ENCODE results near the gene ZNF248. TPM values are rescaled to one million over a fixed set of nuclear protein-coding genes. Genes with fewer than 3 reads are reported as not detected.

ZNF248 gene
- total and polyA plus RNA-seq, 4 donors, result 28.9 to 40.1 (median 30.6) TPM

GRCh38 chr10:37831495-37832333 lies 25.7 kb downstream of the ZNF248 start:
- no peaks in the 10 kb centered on the region for H3K4me1 ChIP-seq (ENCODE audit: control insufficient read depth, insufficient read depth, low read length)
- H3K9me3 ChIP-seq (ENCODE audit: control insufficient read depth, insufficient read depth, low read length), result peaks cover 3% of the 10 kb centered on the region
- H3K36me3 ChIP-seq (ENCODE audit: control insufficient read depth, insufficient read depth, low read length), result peaks cover 20% of the 10 kb centered on the region
- no peak overlapping the region for H3K4me3 ChIP-seq (ENCODE audit: low read depth, low read length)
- DNase-seq (ENCODE audit: low read depth in 4 of 6, low spot score in 6 of 6), result no peak
- H3K27ac ChIP-seq (ENCODE audit: low read depth, low read length), result no peak overlapping the region
- H3K27me3 ChIP-seq (ENCODE audit: control insufficient read depth, insufficient read depth, low read length), result no peaks in the 10 kb centered on the region
- WGBS (ENCODE audit: insufficient coverage), result no CpG with 5 or more reads among the region's 4 CpGs

- no peaks in the 10 kb centered on the region for H3K9me3 ChIP-seq (ENCODE audit: control insufficient read depth, insufficient read depth, low read length)
- no peaks in the 10 kb centered on the region for H3K27me3 ChIP-seq (ENCODE audit: control insufficient read depth, insufficient read depth, low read length)
- H3K36me3 ChIP-seq (ENCODE audit: control insufficient read depth, insufficient read depth, low read length), result peaks cover 8% of the 10 kb centered on the region
- DNase-seq (ENCODE audit: low read depth in 4 of 6, low spot score in 6 of 6), result no peak
- H3K4me3 ChIP-seq (ENCODE audit: low read depth, low read length), result no peak overlapping the region
- WGBS (ENCODE audit: insufficient coverage), result 100% methylated on average over 1 of the region's 1 CpG
- no peaks in the 10 kb centered on the region for H3K4me1 ChIP-seq (ENCODE audit: control insufficient read depth, insufficient read depth, low read length)
- H3K27ac ChIP-seq (ENCODE audit: low read depth, low read length), result no peak overlapping the region
Measured at GRCh38 chr10:37826806-37827205, 30.6 kb downstream of the ZNF248 start.

- peaks cover 7% of the 10 kb centered on the region for H3K9me3 ChIP-seq (ENCODE audit: control insufficient read depth, insufficient read depth, low read length)
- H3K27me3 ChIP-seq (ENCODE audit: control insufficient read depth, insufficient read depth, low read length), result no peaks in the 10 kb centered on the region
- 100% methylated on average over 2 of the region's 3 CpGs for WGBS (ENCODE audit: insufficient coverage)
- no peaks in the 10 kb centered on the region for H3K4me1 ChIP-seq (ENCODE audit: control insufficient read depth, insufficient read depth, low read length)
- H3K4me3 ChIP-seq (ENCODE audit: low read depth, low read length), result no peak overlapping the region
- H3K27ac ChIP-seq (ENCODE audit: low read depth, low read length), result no peak overlapping the region
- no peak for DNase-seq (ENCODE audit: low read depth in 4 of 6, low spot score in 6 of 6)
- no peaks in the 10 kb centered on the region for H3K36me3 ChIP-seq (ENCODE audit: control insufficient read depth, insufficient read depth, low read length)
Measured at GRCh38 chr10:37821237-37821636, 36.2 kb downstream of the ZNF248 start.

- Histone ChIP-seq H3K27me3 (ENCODE audit: control insufficient read depth, insufficient read depth, low read length) (no peaks in the 10 kb centered on the region), H3K9me3 (ENCODE audit: control insufficient read depth, insufficient read depth, low read length) (peaks cover 7% of the 10 kb centered on the region), H3K4me3 (ENCODE audit: low read depth, low read length) (no peak overlapping the region), H3K4me1 (ENCODE audit: control insufficient read depth, insufficient read depth, low read length) (no peaks in the 10 kb centered on the region), H3K36me3 (ENCODE audit: control insufficient read depth, insufficient read depth, low read length) (no peaks in the 10 kb centered on the region), H3K27ac (ENCODE audit: low read depth, low read length) (no peak overlapping the region)
- 96% methylated on average over 6 of the region's 6 CpGs for WGBS (ENCODE audit: insufficient coverage)
- no peak for DNase-seq (ENCODE audit: low read depth in 4 of 6, low spot score in 6 of 6)
Measured at GRCh38 chr10:37819797-37820196, 37.6 kb downstream of the ZNF248 start.

- 78% methylated on average over 3 of the region's 6 CpGs for WGBS (ENCODE audit: insufficient coverage)
- no peak for DNase-seq (ENCODE audit: low read depth in 4 of 6, low spot score in 6 of 6)
- Histone ChIP-seq H3K36me3 (ENCODE audit: control insufficient read depth, insufficient read depth, low read length) (no peaks in the 10 kb centered on the region), H3K4me1 (ENCODE audit: control insufficient read depth, insufficient read depth, low read length) (no peaks in the 10 kb centered on the region), H3K27ac (ENCODE audit: low read depth, low read length) (no peak overlapping the region), H3K4me3 (ENCODE audit: low read depth, low read length) (no peak overlapping the region), H3K9me3 (ENCODE audit: control insufficient read depth, insufficient read depth, low read length) (peaks cover 6% of the 10 kb centered on the region), H3K27me3 (ENCODE audit: control insufficient read depth, insufficient read depth, low read length) (no peaks in the 10 kb centered on the region)
Measured at GRCh38 chr10:37816290-37816689, 41.1 kb downstream of the ZNF248 start.

- Histone ChIP-seq H3K4me1 (ENCODE audit: control insufficient read depth, insufficient read depth, low read length) (no peaks in the 10 kb centered on the region), H3K27me3 (ENCODE audit: control insufficient read depth, insufficient read depth, low read length) (no peaks in the 10 kb centered on the region), H3K27ac (ENCODE audit: low read depth, low read length) (no peak overlapping the region), H3K4me3 (ENCODE audit: low read depth, low read length) (no peak overlapping the region), H3K9me3 (ENCODE audit: control insufficient read depth, insufficient read depth, low read length) (peaks cover 6% of the 10 kb centered on the region), H3K36me3 (ENCODE audit: control insufficient read depth, insufficient read depth, low read length) (no peaks in the 10 kb centered on the region)
- DNase-seq (ENCODE audit: low read depth in 4 of 6, low spot score in 6 of 6), result no peak
- WGBS (ENCODE audit: insufficient coverage), result 100% methylated on average over 1 of the region's 3 CpGs
Measured at GRCh38 chr10:37813763-37814162, 43.6 kb downstream of the ZNF248 start.

- Histone ChIP-seq H3K4me3 (ENCODE audit: low read depth, low read length) (no peak overlapping the region), H3K27ac (ENCODE audit: low read depth, low read length) (no peak overlapping the region), H3K4me1 (ENCODE audit: control insufficient read depth, insufficient read depth, low read length) (no peaks in the 10 kb centered on the region), H3K9me3 (ENCODE audit: control insufficient read depth, insufficient read depth, low read length) (peaks cover 5% of the 10 kb centered on the region), H3K36me3 (ENCODE audit: control insufficient read depth, insufficient read depth, low read length) (no peaks in the 10 kb centered on the region), H3K27me3 (ENCODE audit: control insufficient read depth, insufficient read depth, low read length) (no peaks in the 10 kb centered on the region)
- no CpG with 5 or more reads among the region's 1 CpG for WGBS (ENCODE audit: insufficient coverage)
- no peak for DNase-seq (ENCODE audit: low read depth in 4 of 6, low spot score in 6 of 6)
Measured at GRCh38 chr10:37812290-37812689, 45.1 kb downstream of the ZNF248 start.

GRCh38 chr10:37803269-37803668 lies 54.1 kb downstream of the ZNF248 start:
- Histone ChIP-seq H3K4me1 (ENCODE audit: control insufficient read depth, insufficient read depth, low read length) (no peaks in the 10 kb centered on the region), H3K4me3 (ENCODE audit: low read depth, low read length) (no peak overlapping the region), H3K27me3 (ENCODE audit: control insufficient read depth, insufficient read depth, low read length) (no peaks in the 10 kb centered on the region), H3K9me3 (ENCODE audit: control insufficient read depth, insufficient read depth, low read length) (peaks cover 2% of the 10 kb centered on the region), H3K36me3 (ENCODE audit: control insufficient read depth, insufficient read depth, low read length) (no peaks in the 10 kb centered on the region), H3K27ac (ENCODE audit: low read depth, low read length) (no peak overlapping the region)
- WGBS (ENCODE audit: insufficient coverage), result 65% methylated on average over 2 of the region's 3 CpGs
- no peak for DNase-seq (ENCODE audit: low read depth in 4 of 6, low spot score in 6 of 6)

- Histone ChIP-seq H3K27me3 (ENCODE audit: control insufficient read depth, insufficient read depth, low read length) (no peaks in the 10 kb centered on the region), H3K4me3 (ENCODE audit: low read depth, low read length) (no peak overlapping the region), H3K4me1 (ENCODE audit: control insufficient read depth, insufficient read depth, low read length) (no peaks in the 10 kb centered on the region), H3K9me3 (ENCODE audit: control insufficient read depth, insufficient read depth, low read length) (peaks cover 2% of the 10 kb centered on the region), H3K27ac (ENCODE audit: low read depth, low read length) (no peak overlapping the region), H3K36me3 (ENCODE audit: control insufficient read depth, insufficient read depth, low read length) (no peaks in the 10 kb centered on the region)
- DNase-seq (ENCODE audit: low read depth in 4 of 6, low spot score in 6 of 6), result no peak
Measured at GRCh38 chr10:37801557-37801956, 55.9 kb downstream of the ZNF248 start.

- DNase-seq (ENCODE audit: low read depth in 4 of 6, low spot score in 6 of 6), result no peak
- Histone ChIP-seq H3K27me3 (ENCODE audit: control insufficient read depth, insufficient read depth, low read length) (no peaks in the 10 kb centered on the region), H3K4me3 (ENCODE audit: low read depth, low read length) (no peak overlapping the region), H3K36me3 (ENCODE audit: control insufficient read depth, insufficient read depth, low read length) (no peaks in the 10 kb centered on the region), H3K9me3 (ENCODE audit: control insufficient read depth, insufficient read depth, low read length) (peaks cover 5% of the 10 kb centered on the region), H3K27ac (ENCODE audit: low read depth, low read length) (no peak overlapping the region), H3K4me1 (ENCODE audit: control insufficient read depth, insufficient read depth, low read length) (no peaks in the 10 kb centered on the region)
- WGBS (ENCODE audit: insufficient coverage), result no CpG with 5 or more reads among the region's 2 CpGs
Measured at GRCh38 chr10:37794305-37794976, 63.0 kb downstream of the ZNF248 start.
